SK-N-MC (cell line): Measurements from ENCODE around the gene PRKG1.

Source experiments
- EZH2 ChIP-seq: fragments of 200-600 bp; sonication (generic); IDR thresholded peaks from one replicate; pipeline ENCODE4 v1.6.1; 2017; ENCODE audit warnings: antibody characterized with exemption
- POLR2AphosphoS5 ChIP-seq: IDR thresholded peaks from 2 replicates; pipeline ENCODE4 v1.6.1; 2012; ENCODE audit warnings: mild to moderate bottlenecking, low read depth, low read length, borderline replicate concordance

DNA sequence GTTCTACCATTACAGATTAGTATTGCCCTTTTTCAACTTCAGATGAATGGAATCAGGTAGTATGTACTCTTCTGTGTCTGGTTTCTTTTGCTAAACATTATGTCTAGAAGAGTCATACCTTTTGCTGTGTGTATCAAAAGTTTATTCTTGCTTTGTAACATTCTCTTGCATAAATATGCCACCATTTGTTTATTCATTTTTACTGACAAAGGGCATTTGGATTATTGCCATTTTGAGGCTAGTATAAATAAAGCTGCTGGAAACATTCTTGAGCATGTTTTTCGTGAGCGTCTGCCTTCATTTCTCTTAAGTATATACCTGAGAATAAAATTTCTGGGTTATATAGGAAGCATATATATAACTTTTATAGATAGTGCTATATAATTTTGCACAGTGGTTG, 746.8 kb downstream of the PRKG1 start:
- TF ChIP-seq POLR2AphosphoS5 (no peak), EZH2 (no peak)
